Epithelial cell of proximal tubule (primary cell): Measurements from ENCODE around the gene PRCC. TPM values are rescaled to one million over a fixed set of nuclear protein-coding genes. Genes with fewer than 3 reads are reported as not detected.

Source experiments
- DNase-seq: peaks from one replicate; pipeline ENCODE4 v3.0.0-alpha.2; 2011; ENCODE audit warnings: low read depth
- H3K4me3 ChIP-seq: 2 replicates; pipeline ENCODE4 v1.5.1; 2011; ENCODE audit warnings: low read depth, mild to moderate bottlenecking, low read length
- CTCF ChIP-seq: conservative IDR thresholded peaks from 2 replicates; pipeline ENCODE4 v1.5.1; 2012; ENCODE audit warnings: low read depth, mild to moderate bottlenecking, low read length
- total RNA-seq: library from RNA; depleted of rRNA; stranded (reverse); fragments of >200 nt; gene quantifications from 2 replicates; pipeline ENCODE4 v1.2.3, GENCODE V29; 2015

The PRCC gene
- total RNA-seq, 1 donor from 2014 or later, result 49.5 TPM

GRCh38 chr1:156744786-156745419 is 22.4 kb upstream of the PRCC start:
- DNase-seq, result no peak
- no peak for TF ChIP-seq CTCF
- H3K4me3 ChIP-seq, result no peak overlapping the region

- DNase-seq, result no peak
- peak overlapping the region; percentile 62 for H3K4me3 ChIP-seq
- TF ChIP-seq CTCF, result no peak
Measured at GRCh38 chr1:156745881-156746280, 21.5 kb upstream of the PRCC start.

DNA sequence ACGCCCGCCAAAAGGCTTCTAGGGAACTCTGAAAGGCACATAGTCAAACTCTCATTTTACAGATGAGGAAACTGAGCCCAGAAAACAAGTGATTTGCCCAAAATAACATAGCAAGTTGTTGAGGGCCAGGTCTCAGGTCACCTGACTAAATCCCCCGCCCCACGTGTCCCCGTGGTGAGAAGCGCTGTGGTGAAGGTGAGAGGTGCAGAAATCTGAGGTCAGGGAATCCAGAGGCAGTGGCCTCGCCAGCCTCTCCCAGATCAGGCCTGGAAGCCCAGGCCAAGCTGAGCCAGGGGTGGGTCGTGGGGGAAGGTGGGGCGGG is 21.0 kb upstream of the PRCC start:
- DNase-seq, result no peak
- H3K4me3 ChIP-seq, result peak overlapping the region; percentile 62
- no peak for TF ChIP-seq CTCF

GRCh38 chr1:156746728-156747631 is 20.4 kb upstream of the PRCC start:
- H3K4me3 ChIP-seq, result peak overlapping the region; percentile 97
- DNase-seq, result no peak
- peak; percentile 35 for TF ChIP-seq CTCF

DNA sequence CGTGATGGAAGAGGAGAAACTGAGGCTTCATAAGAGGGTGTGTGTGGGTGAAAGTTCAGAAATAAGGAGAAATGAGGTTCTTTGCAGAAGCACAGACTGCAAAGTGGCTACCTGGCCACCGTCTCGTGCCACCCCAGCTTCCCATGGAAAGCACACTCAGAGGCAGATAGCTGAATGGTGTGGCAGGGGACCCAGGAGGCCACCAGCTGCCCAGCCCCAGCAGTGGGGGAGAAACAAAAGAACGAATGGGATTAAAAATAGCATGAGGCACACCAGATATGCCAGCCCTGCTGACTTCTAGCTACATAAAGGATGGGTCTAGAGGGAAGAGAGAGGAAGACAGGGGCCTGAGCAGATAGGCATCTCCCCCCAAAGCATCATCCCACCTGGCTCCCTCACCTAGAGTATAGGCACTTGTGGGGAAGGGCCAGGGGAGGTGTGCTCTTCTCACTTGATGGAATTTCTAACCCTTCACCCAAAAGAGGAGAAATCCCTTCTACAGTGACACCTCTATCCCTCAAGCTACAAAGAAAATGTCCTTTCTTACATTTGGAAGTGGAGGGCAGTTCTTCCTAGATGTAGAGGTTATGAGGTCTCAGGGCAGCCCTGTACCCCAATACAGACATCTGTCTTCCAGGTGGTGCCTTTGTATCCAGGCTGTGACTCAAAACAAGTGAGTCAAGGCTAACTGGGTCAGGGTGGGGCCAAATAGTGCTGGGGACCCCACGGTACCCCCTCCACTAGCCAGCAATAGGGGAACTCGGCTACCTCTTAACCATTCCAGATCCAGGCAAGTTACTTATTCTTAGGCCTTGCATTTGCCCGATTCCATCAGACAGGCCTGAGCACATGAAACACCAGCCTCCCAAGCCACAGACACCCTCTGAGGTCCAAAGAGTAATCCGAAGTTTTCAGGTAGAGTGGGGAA is 19.3 kb upstream of the PRCC start:
- DNase-seq, result no peak
- H3K4me3 ChIP-seq, result peak overlapping the region; percentile 97
- TF ChIP-seq CTCF, result no peak

DNA sequence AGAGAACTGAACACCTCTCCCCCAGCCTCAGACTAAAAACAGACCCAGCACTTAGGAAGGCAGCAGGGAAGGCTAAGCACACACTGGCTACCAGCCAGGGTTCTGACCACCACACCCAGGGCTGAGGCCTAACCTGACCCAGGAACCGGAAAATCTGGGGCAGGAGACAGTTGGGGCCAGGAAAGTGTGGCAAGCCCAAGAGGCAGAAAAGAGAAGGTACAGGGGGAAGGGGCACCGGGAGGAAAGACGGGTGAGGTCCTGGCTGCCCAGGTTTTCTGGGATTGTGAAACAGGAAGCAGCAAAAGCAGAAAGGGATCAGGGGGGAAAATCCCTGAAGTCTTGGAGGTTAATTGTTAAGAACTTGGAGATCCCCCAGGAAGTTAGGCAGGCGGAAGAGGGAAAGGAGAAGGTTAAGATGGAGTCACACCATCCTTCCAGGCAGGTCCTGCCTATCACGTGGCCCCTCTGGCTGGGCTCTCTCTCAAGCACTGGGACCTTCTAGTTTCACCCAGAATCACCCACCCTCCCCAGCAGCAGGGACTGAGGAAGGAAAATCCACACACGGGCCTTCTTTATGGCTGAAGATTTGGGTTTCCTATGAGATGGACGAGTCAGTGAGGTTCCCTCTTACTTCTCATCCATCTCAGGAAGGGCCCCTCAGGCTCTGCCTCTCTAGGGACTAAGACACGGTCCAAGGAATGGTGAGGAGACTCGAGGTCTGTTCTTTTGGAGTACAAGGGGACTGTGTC is 18.5 kb upstream of the PRCC start:
- peak overlapping the region; percentile 97 for H3K4me3 ChIP-seq
- no peak for TF ChIP-seq CTCF
- peak; percentile 93 for DNase-seq
